ENCODE data around the gene SLC25A2.

SLC25A2 gene

GRCh38 chr5:141328231-141328630, 24.4 kb upstream of the SLC25A2 start:
- no peak overlapping the region for H3K4me3 ChIP-seq (ENCODE audit: low read depth, low read length)
- no peak for TF ChIP-seq CTCF (IDR thresholded peaks at IDR 0.05; ENCODE audit: low read depth, low read length)
- H3K9me3 ChIP-seq (ENCODE audit: severe bottlenecking): peaks cover 15% of the 10 kb centered on the region
- H3K27me3 ChIP-seq (ENCODE audit: insufficient read depth, low read depth, severe bottlenecking): no peaks in the 10 kb centered on the region
- H3K27ac ChIP-seq: no peak overlapping the region
- no peaks in the 10 kb centered on the region for H3K36me3 ChIP-seq
- no peak for DNase-seq

GRCh38 chr5:141326088-141326854, 22.4 kb upstream of the SLC25A2 start:
- no peaks in the 10 kb centered on the region for H3K36me3 ChIP-seq
- H3K27ac ChIP-seq: peak overlapping the region; percentile 54
- peaks cover 6% of the 10 kb centered on the region for H3K9me3 ChIP-seq (ENCODE audit: severe bottlenecking)
- TF ChIP-seq CTCF (IDR thresholded peaks at IDR 0.05; ENCODE audit: low read depth, low read length): peak; percentile 46; the same call in 1 of the 2 replicates
- DNase-seq: peak; percentile 72
- peak overlapping the region; percentile 52 for H3K4me3 ChIP-seq (ENCODE audit: low read depth, low read length)
- no peaks in the 10 kb centered on the region for H3K27me3 ChIP-seq (ENCODE audit: insufficient read depth, low read depth, severe bottlenecking)

GRCh38 chr5:141322261-141322660, 18.4 kb upstream of the SLC25A2 start:
- H3K27me3 ChIP-seq (ENCODE audit: insufficient read depth, low read depth, severe bottlenecking): no peaks in the 10 kb centered on the region
- peaks cover 30% of the 10 kb centered on the region for H3K36me3 ChIP-seq
- H3K4me3 ChIP-seq (ENCODE audit: low read depth, low read length): no peak overlapping the region
- no peak overlapping the region for H3K27ac ChIP-seq
- DNase-seq: no peak
- peaks cover 29% of the 10 kb centered on the region for H3K9me3 ChIP-seq (ENCODE audit: severe bottlenecking)
- no peak for TF ChIP-seq CTCF (IDR thresholded peaks at IDR 0.05; ENCODE audit: low read depth, low read length)

- H3K36me3 ChIP-seq: peaks cover 39% of the 10 kb centered on the region
Observed at GRCh38 chr5:141320225-141321169, 16.6 kb upstream of the SLC25A2 start, which contains the start of gene TAF7. Gene TAF7, minus strand, starts transcription at chr5:141320784. Its CDS starts 740 bp downstream, at chr5:141320044.

GRCh38 chr5:141319699-141320098, 15.8 kb upstream of the SLC25A2 start:
- DNase-seq: no peak
- no peaks in the 10 kb centered on the region for H3K27me3 ChIP-seq (ENCODE audit: insufficient read depth, low read depth, severe bottlenecking)
- H3K36me3 ChIP-seq: peaks cover 39% of the 10 kb centered on the region
- no peak for TF ChIP-seq CTCF (IDR thresholded peaks at IDR 0.05; ENCODE audit: low read depth, low read length)
- H3K4me3 ChIP-seq (ENCODE audit: low read depth, low read length): peak overlapping the region; percentile 100
- H3K9me3 ChIP-seq (ENCODE audit: severe bottlenecking): peaks cover 29% of the 10 kb centered on the region
- no peak overlapping the region; the same call in 1 of the 2 replicates for H3K27ac ChIP-seq

More at GRCh38 chr5:141320225-141321169, 16.6 kb upstream of the SLC25A2 start, which contains the start of gene TAF7:
- peak within 1 kb of the TSS; percentile 94 for H3K27ac ChIP-seq
- H3K9me3 ChIP-seq (ENCODE audit: severe bottlenecking): peaks cover 29% of the 10 kb centered on the region
- H3K4me3 ChIP-seq (ENCODE audit: low read depth, low read length): peak within 1 kb of the TSS; percentile 100
- peak; percentile 92 for DNase-seq
- TF ChIP-seq CTCF (IDR thresholded peaks at IDR 0.05; ENCODE audit: low read depth, low read length): peak; percentile 81
- H3K27me3 ChIP-seq (ENCODE audit: insufficient read depth, low read depth, severe bottlenecking): no peaks in the 10 kb centered on the region

Data from WERI-Rb-1 (cell line).